ENCODE measurements around the gene MYRIP.
"Not testable (repeated sequence)": the region's sequence is repeated elsewhere in the genome, so short reads cannot be mapped to it uniquely, and the experiment has no call there.

The MYRIP gene

GRCh38 chr3:39809181-39809994 lies at the start of gene MYRIP:
Gene MYRIP (plus strand): TSS chr3:39809609. CDS start chr3:39900817, 91,208 bp downstream.
- DNase-seq = no peak

GRCh38 chr3:39760325-39760724 lies 49.1 kb upstream of the MYRIP start:
- no peak for DNase-seq

GRCh38 chr3:39762537-39763070 lies 46.8 kb upstream of the MYRIP start:
- DNase-seq = no peak

GRCh38 chr3:39763390-39763789 lies 46.0 kb upstream of the MYRIP start:
- DNase-seq = no peak

- no peak for DNase-seq
Measured at GRCh38 chr3:39765575-39765974, 43.8 kb upstream of the MYRIP start.

- no peak for DNase-seq
Measured at GRCh38 chr3:39766433-39766832, 43.0 kb upstream of the MYRIP start.

- DNase-seq = not testable (repeated sequence)
Measured at GRCh38 chr3:39766909-39767308, 42.5 kb upstream of the MYRIP start.

- DNase-seq = not testable (repeated sequence)
Measured at GRCh38 chr3:39778168-39778567, 31.2 kb upstream of the MYRIP start.

- DNase-seq = no peak
Measured at GRCh38 chr3:39779511-39780230, 29.7 kb upstream of the MYRIP start.

GRCh38 chr3:39780352-39780751 lies 29.1 kb upstream of the MYRIP start:
- no peak for DNase-seq

- no peak for DNase-seq
Measured at GRCh38 chr3:39781025-39781424, 28.4 kb upstream of the MYRIP start.

GRCh38 chr3:39781632-39782031 lies 27.8 kb upstream of the MYRIP start:
- DNase-seq = no peak

GRCh38 chr3:39783680-39784079 lies 25.7 kb upstream of the MYRIP start:
- DNase-seq = no peak

- no peak for DNase-seq
Measured at GRCh38 chr3:39784922-39785321, 24.5 kb upstream of the MYRIP start.

- no peak for DNase-seq
Measured at GRCh38 chr3:39788128-39788883, 21.1 kb upstream of the MYRIP start.

GRCh38 chr3:39791603-39792002 lies 17.8 kb upstream of the MYRIP start:
- DNase-seq = no peak

GRCh38 chr3:39794880-39795279 lies 14.5 kb upstream of the MYRIP start:
- DNase-seq = no peak

GRCh38 chr3:39801216-39801615 lies 8.2 kb upstream of the MYRIP start:
- DNase-seq = no peak

GRCh38 chr3:39802486-39802885 lies 6.9 kb upstream of the MYRIP start:
- DNase-seq = not testable (repeated sequence)

GRCh38 chr3:39803956-39804355 lies 5.5 kb upstream of the MYRIP start:
- DNase-seq = no peak

GRCh38 chr3:39804951-39805350 lies 4.5 kb upstream of the MYRIP start:
- DNase-seq = no peak

- DNase-seq = no peak
Measured at GRCh38 chr3:39805650-39806049, 3.8 kb upstream of the MYRIP start.

- no peak for DNase-seq
Measured at GRCh38 chr3:39806820-39807219, 2.6 kb upstream of the MYRIP start.

Measured in activated CD4-positive, alpha-beta T cell treated with anti-CD3 and anti-CD28 coated beads, Interleukin-2, amount 50 U/mL, for 1 hour (primary cell).